Superior temporal gyrus (tissue), 1 donor: ENCODE measurements around the gene WDR64.

ENCODE experiments used
- DNase-seq: peaks from one replicate; pipeline ENCODE4 v3.0.0-alpha.2; 2016; ENCODE audit errors: extremely low spot score

WDR64 gene

DNA sequence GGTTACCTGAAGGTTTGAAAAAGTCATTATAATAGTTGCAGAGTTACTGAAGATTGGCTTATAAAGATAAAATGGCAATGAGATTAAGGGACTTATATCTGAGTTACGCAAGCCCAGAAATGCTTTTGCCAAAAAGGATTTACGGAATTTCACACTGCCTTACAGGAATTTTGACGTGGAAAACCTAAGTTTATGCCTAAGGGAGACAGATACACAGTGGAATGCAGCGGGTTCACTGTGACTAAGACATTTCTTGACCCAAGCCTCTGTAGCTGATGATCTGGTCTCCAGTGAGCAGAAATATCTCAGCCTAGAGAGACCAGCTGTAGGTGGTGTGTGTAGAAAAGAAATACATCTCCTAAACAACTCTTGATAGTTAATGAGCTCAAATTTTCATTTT is 185.8 kb downstream of the WDR64 start:
- DNase-seq, result no peak

DNA sequence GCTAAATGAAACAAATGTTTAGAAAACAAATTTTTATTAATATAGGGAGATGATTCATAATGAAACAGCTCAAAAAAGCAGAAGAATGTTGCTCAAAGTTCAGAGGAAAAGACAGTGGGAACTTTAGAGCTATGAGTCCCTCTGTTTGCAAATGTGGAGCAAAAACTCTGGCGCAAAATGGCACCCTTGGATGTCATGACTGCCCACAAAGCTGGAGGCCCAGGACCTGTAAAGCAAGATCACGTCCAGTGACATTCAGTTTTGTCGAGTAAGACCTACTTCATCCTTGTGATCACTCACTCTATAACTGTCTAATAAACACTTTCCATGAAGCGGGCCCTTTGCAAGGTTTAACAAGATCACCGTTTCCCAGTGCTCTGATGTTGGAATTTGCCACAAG is 186.8 kb downstream of the WDR64 start:
- DNase-seq, result no peak

DNA sequence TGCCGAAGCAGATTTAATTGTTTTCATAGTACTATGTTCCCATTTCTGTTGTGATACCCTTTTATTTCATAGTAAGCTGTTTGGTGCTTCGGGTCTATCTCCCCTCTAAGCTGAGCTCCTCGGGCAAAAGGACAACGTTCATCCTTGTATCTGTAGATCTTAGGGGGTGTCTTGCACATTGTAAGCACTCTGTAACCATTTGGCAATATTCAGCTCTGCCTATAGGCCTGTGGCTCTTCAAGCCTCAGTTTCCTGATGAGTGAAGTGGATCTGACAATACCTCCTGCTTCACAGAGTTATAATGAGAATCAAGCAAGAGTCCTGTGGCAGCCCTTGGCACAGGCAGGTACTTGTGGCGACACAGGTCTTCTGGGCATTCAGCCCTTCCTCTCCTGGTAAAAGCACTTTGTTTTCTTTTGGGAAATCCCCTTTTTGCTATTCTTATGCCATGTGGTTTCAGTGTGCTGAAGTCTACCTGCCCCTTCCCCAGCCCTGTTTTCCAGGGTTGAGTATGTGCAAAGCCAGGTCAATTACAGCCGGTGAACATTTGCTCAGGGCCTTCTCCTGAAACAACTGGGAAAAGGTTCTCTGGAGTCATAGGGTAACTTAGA is 187.4 kb downstream of the WDR64 start:
- no peak for DNase-seq

DNA sequence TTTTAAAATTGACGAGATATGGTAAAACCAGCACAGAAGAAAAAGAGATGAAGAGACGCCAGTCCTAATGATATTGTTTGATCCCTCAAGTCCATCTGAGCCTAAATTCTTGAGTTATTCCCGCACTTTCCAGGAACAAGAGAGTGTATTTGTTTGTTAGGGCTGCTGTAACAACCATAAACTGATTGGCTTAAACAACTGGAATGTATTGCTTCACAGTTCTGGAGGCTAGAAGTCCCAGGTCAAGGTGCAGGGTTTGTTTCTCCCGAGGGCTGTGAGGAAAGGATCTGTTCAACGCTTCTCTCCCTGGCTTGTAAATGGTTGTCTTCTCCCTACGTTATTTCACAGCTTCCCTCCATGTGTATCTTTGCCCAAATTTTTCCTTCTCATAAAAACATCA is 188.1 kb downstream of the WDR64 start:
- no peak for DNase-seq

DNA sequence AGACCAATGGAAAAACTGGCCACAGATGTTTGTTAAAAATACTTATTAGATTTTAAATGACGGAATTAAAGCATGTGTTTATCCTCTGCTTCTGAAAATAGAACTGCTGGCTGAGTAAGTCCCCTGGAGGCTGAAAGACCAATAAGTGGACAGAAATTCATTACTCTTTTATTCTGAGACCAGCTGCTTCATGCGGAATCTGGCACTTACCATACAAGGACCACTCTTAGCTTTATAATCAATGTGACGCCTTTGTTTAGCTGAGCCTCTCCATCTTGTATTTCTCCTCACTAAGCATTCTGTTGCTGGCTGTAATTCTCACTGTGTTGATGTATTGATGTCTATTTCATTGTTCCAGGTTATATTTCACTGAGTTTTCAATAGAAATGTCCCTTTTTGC is 189.6 kb downstream of the WDR64 start:
- DNase-seq, result no peak

DNA sequence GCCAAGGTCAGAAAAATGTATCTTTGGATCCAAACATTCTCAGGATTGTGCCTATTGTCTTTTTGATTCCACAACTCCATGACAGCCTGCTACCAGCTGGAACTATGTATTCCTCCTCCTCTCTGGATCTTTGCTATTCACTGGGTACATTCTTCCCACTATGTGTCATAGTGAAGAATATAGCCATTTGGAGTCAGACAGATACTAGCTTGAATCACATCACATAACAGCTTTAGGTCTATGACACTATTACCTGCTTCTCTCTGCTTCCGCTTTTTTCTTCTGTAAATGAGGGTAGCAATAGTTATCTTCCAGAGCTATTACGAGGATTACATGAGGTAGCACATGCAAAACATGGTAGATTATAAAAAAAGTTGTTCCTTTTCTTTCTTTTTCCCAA is 190.5 kb downstream of the WDR64 start:
- DNase-seq, result no peak

DNA sequence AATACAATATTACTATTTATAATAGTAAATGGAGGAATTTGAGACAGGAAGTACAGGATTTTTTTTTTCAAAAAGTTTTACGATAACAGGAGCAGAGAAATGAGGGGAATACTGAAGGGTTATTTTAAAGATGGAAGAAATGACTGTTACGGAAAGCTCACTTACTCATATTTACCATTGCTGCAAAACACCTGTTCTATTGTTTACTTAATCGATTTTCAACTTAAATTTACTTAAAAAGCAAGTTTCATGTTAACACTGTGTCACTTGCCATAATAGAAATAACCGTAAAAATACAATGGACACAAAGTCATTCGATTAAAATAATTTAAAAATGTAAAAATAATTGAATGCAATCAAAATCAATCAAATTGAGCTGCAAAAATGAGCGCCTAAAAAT is 192.5 kb downstream of the WDR64 start:
- DNase-seq, result no peak

DNA sequence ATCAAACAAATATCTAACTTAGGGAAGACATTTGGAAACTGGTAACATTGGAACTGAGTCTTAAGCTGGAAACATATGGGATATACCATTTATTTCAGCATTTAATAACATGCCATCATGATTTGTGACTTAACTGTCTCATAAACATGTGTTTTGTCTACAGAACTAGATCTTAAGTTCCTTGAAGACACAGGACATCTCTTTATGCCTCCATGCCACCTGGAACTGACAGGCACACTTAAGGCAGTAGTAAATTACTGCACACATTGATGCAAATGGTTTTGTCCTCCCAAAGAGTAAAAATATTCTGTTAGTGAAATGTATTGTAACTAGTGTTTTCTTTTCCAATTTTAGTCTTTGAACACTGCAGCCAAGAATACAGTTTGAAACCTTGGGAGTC is 194.3 kb downstream of the WDR64 start:
- no peak for DNase-seq

DNA sequence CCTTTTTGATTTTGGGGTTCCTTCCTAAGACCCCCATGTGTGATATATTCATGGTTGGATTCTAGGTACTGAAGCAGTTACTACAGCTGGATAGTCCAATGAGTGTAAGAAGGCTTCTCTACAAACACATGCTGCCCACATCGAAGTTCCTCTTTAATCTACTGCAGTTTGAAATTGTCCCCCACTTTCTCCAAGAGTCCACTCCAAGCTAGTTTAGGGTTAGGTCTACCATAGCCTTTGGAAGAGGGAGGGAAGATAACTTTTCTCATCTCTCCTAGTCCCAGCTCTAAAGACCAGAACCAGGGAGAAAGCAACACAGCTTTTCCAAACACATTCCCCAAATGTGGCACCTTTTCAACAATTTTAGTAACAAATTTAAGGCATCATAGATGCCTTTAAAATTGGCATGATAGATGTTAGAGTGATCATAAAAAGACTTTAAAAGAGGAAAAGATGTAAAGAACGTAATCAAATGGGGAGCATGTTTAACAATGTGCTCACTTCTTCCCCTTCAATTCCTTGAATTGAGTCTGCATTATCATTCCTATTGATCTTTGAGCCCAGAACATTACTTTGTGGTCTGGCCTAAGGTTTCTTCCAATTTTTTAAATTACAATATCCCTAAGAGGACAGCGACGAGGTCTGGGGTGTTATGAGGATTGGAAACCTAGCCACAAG is 194.9 kb downstream of the WDR64 start:
- DNase-seq, result no peak

DNA sequence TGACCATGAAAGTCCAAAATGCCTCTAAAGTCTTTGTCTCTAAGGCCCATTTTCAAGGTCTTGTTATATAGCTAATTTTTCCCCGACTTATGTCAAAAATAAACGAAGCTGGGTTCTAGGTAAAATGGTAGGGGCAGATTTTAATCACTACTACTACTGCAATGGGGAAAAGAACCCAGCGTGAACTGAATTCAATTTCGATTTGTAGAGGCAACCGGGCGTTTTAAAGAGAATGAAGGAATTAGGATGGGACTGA is 195.4 kb downstream of the WDR64 start:
- no peak for DNase-seq

DNA sequence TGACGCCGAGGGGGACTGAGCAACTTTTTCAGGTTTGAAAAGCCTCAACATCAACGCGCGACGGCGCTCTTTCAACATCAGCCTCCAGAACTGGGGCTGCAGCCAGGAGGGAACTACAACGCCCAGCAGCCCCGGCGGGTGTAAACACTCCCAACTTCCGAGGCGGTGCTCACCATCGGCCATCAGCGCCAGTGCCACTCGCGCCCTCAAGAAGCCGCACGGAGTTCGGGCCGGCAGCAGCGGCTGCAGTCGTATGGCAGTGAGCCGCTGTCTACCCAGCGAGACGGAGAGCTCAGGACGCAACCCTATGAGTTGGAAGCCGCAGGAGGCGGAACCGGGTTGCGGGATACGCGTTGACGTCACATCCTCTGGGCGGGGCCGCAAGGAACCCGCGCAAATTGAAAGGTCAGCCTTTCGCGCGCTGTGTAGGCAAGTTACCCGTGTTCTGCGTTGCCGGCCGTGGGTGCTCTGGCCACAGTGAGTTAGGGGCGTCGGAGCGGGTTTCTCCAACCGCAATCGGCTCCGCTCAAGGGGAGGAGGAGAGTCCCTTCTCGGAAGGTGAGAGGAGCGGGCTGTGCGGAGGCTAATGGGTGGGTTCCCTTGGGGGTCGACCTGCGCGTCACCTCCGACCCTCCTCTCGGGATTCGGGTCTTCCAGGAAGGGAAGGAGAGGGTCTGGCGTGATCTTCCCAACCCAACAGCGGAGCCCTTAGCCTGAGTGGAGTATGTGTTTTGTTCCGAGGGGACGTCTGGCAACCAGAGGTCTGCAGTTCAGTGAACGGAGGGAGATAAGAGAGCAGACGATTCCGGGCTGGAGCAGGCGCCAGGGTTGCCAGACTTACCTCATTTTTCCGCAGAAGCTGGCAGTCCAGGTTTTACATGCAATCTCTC is 196.0 kb downstream of the WDR64 start, which contains the start of gene EXO1:
TSS of gene EXO1 (plus strand) at position 409 of the 890 bp plus-strand sequence. CDS start 2,222 bp downstream, outside the sequence.
- peak; percentile 95 for DNase-seq

DNA sequence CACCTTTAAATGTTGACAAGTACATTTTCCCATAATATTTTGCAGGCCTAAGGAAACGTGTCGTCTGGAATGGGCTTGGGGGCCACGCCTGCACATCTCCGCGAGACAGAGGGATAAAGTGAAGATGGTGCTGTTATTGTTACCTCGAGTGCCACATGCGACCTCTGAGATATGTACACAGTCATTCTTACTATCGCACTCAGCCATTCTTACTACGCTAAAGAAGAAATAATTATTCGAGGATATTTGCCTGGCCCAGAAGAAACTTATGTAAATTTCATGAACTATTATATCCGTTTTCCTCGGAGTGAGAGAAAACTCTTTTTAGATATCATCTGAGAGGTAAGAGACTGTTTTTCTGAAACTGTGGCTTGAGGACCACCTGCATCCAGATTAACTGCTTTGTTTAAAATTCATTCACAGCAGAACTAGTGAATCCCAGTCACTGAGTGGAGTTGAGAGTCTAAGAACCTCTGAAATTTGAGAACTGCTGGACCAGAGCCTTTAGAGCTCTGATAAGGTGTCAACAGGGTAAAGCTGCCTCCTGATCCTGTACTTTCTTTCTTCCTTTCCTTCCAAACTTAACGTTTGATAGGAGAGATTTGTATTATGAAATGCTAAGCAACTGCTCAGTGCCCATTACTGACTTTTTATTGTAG is 196.7 kb downstream of the WDR64 start:
- no peak for DNase-seq

DNA sequence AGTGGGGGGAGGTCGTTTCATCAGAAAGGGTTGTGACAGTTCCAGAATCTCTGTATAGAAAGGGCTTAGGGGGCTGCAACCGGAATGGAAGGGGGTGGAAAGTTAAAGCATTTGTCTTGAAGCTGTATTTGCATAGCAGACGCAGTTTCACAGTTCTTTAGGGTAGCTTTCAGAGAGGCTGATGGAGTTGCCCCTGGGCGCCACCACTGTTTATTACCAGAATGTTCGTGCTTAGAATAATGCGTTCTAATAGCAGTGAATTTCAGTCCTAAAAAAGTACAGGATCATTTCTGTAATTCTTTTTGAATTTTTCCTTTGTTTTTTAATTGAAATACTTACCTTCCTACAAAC is 197.2 kb downstream of the WDR64 start:
- DNase-seq, result no peak
